HEK293 (cell line): ENCODE data around the gene GNG7.

ENCODE experiments used
- GLIS1 ChIP-seq: fragments of 450-650 bp; formaldehyde crosslinking; IDR thresholded peaks from 2 replicates; pipeline ENCODE4 v1.5.1; 2016; ENCODE audit warnings: missing biosample characterization, missing genetic modification characterization
- GLIS2 ChIP-seq: fragments of 450-650 bp; formaldehyde crosslinking; IDR thresholded peaks from 2 replicates; pipeline ENCODE4 v1.5.1; 2016; ENCODE audit warnings: missing biosample characterization, missing genetic modification characterization
- IKZF3 ChIP-seq: fragments of 450-650 bp; IDR thresholded peaks from 2 replicates; pipeline ENCODE4 v1.5.0; 2018; ENCODE audit warnings: missing biosample characterization, mild to moderate bottlenecking, missing genetic modification characterization, moderate library complexity
- KLF10 ChIP-seq: fragments of 450-650 bp; IDR thresholded peaks from 2 replicates; pipeline ENCODE4 v1.5.1; 2018; ENCODE audit warnings: missing biosample characterization, mild to moderate bottlenecking, missing genetic modification characterization
- PRDM2 ChIP-seq: fragments of 450-650 bp; formaldehyde crosslinking; IDR thresholded peaks from 2 replicates; pipeline ENCODE4 v1.5.1; 2016; ENCODE audit warnings: missing biosample characterization, missing genetic modification characterization, borderline replicate concordance
- PRDM6 ChIP-seq: fragments of 450-650 bp; formaldehyde crosslinking; IDR thresholded peaks from 2 replicates; pipeline ENCODE4 v1.5.1; 2017; ENCODE audit warnings: missing biosample characterization, missing genetic modification characterization
- SP3 ChIP-seq: fragments of 450-650 bp; formaldehyde crosslinking; IDR thresholded peaks from 2 replicates; pipeline ENCODE4 v1.5.1; 2016; ENCODE audit warnings: missing biosample characterization, missing genetic modification characterization
- ZBTB1 ChIP-seq: fragments of 450-650 bp; formaldehyde crosslinking; IDR thresholded peaks from 2 replicates; pipeline ENCODE4 v1.5.1; 2016; ENCODE audit warnings: missing biosample characterization, missing genetic modification characterization
- ZBTB26 ChIP-seq: fragments of 450-650 bp; formaldehyde crosslinking; optimal IDR thresholded peaks from 2 replicates; pipeline ENCODE3; 2016; ENCODE audit warnings: missing biosample characterization, mild to moderate bottlenecking, missing genetic modification characterization
- ZBTB48 ChIP-seq: fragments of 450-650 bp; formaldehyde crosslinking; IDR thresholded peaks from 2 replicates; pipeline ENCODE4 v1.5.1; 2016; ENCODE audit warnings: missing biosample characterization, missing genetic modification characterization
- ZFHX2 ChIP-seq: fragments of 450-650 bp; formaldehyde crosslinking; conservative IDR thresholded peaks from 2 replicates; pipeline ENCODE4 v1.5.1; 2016; ENCODE audit warnings: missing biosample characterization, missing genetic modification characterization
- ZFP37 ChIP-seq: fragments of 450-650 bp; formaldehyde crosslinking; IDR thresholded peaks from 2 replicates; pipeline ENCODE4 v1.5.1; 2016; ENCODE audit warnings: missing biosample characterization, missing genetic modification characterization
- ZNF121 ChIP-seq: fragments of 450-650 bp; formaldehyde crosslinking; IDR thresholded peaks from 2 replicates; pipeline ENCODE4 v1.5.1; 2016; ENCODE audit warnings: missing biosample characterization, missing genetic modification characterization
- ZNF18 ChIP-seq: fragments of 450-650 bp; formaldehyde crosslinking; IDR thresholded peaks from 2 replicates; pipeline ENCODE4 v1.5.1; 2016; ENCODE audit warnings: missing biosample characterization, missing genetic modification characterization
- ZNF2 ChIP-seq: fragments of 450-650 bp; formaldehyde crosslinking; IDR thresholded peaks from 2 replicates; pipeline ENCODE4 v1.5.1; 2016; ENCODE audit warnings: missing biosample characterization, missing genetic modification characterization
- ZNF398 ChIP-seq: fragments of 450-650 bp; formaldehyde crosslinking; IDR thresholded peaks from 2 replicates; pipeline ENCODE4 v1.5.1; 2017; ENCODE audit warnings: missing biosample characterization, missing genetic modification characterization
- ZNF518A ChIP-seq: fragments of 450-650 bp; formaldehyde crosslinking; conservative IDR thresholded peaks from 2 replicates; pipeline ENCODE4 v1.5.1; 2016; ENCODE audit warnings: low read depth, missing biosample characterization, missing genetic modification characterization
- ZNF654 ChIP-seq: fragments of 450-650 bp; formaldehyde crosslinking; IDR thresholded peaks from 2 replicates; pipeline ENCODE4 v1.5.1; 2016; ENCODE audit warnings: low read depth, missing biosample characterization, missing genetic modification characterization
- ZNF777 ChIP-seq: fragments of 450-650 bp; formaldehyde crosslinking; IDR thresholded peaks from 2 replicates; pipeline ENCODE4 v1.5.1; 2017; ENCODE audit warnings: missing biosample characterization, missing genetic modification characterization, borderline replicate concordance
- ZNF830 ChIP-seq: fragments of 450-650 bp; IDR thresholded peaks from 2 replicates; pipeline ENCODE4 v1.5.0; 2018; ENCODE audit warnings: missing biosample characterization, missing genetic modification characterization, low read depth, mild to moderate bottlenecking, moderate library complexity
- ZSCAN16 ChIP-seq: fragments of 450-650 bp; formaldehyde crosslinking; IDR thresholded peaks from 2 replicates; pipeline ENCODE4 v1.5.1; 2016; ENCODE audit warnings: missing biosample characterization, missing genetic modification characterization

GNG7 gene

GRCh38 chr19:2475702-2476450 lies 226.6 kb downstream of the GNG7 start, which contains the start of gene GADD45B (continued):
- TF ChIP-seq ZNF18 (tag by site-specific recombination) (no peak), ZNF518A (tag by site-specific recombination) (peak; percentile 18; the same call in 1 of the 2 replicates), ZBTB1 (0 out of 2 replicates have a peak, but pooled peaks have one; percentile 26), IKZF3 (tag by site-specific recombination) (peak; percentile 80), ZFP37 (peak; percentile 77; the same call in 1 of the 2 replicates), ZBTB26 (peak; percentile 71), ZNF2 (tag by site-specific recombination) (peak; percentile 67), PRDM2 (tag by site-specific recombination) (no peak), ZSCAN16 (tag by site-specific recombination) (0 out of 2 replicates have a peak, but pooled peaks have one; percentile 13), ZFHX2 (tag by site-specific recombination) (peak; percentile 91), ZNF121 (tag by site-specific recombination) (no peak), ZNF830 (tag by site-specific recombination) (no peak), GLIS1 (peak; percentile 54; the same call in 1 of the 2 replicates), ZBTB48 (no peak), ZNF398 (tag by site-specific recombination) (peak; percentile 84), ZNF777 (tag by site-specific recombination) (peak; percentile 86; the same call in 1 of the 2 replicates), KLF10 (tag by site-specific recombination) (0 out of 2 replicates have a peak, but pooled peaks have one; percentile 43), GLIS2 (tag by site-specific recombination) (peak; percentile 77), PRDM6 (tag by site-specific recombination) (0 out of 2 replicates have a peak, but pooled peaks have one; percentile 20), ZNF654 (tag by site-specific recombination) (0 out of 2 replicates have a peak, but pooled peaks have one; percentile 8), SP3 (tag by site-specific recombination) (peak; percentile 82)
